NCI-H2196 treated with DMSO at 0.1 percent for 48 hours (cell line): ENCODE measurements around the gene TRIM28.
"Not testable (repeated sequence)": the region's sequence is repeated elsewhere in the genome, so short reads cannot be mapped to it uniquely, and the experiment has no call there.

Source experiments
- DNase-seq: peaks from one replicate; lab custom pipeline; 2025; ENCODE audit not compliant: unreplicated experiment; lab: John Stamatoyannopoulos, UW

The TRIM28 gene

GRCh38 chr19:58573658-58574164 is 29.8 kb downstream of the TRIM28 start:
- no peak for DNase-seq

GRCh38 chr19:58575183-58576041 is 31.5 kb downstream of the TRIM28 start:
- DNase-seq: no peak

GRCh38 chr19:58577581-58577980 is 33.7 kb downstream of the TRIM28 start:
- DNase-seq: not testable (repeated sequence)

GRCh38 chr19:58578012-58578925 is 34.4 kb downstream of the TRIM28 start:
- no peak for DNase-seq

GRCh38 chr19:58579473-58580142 is 35.7 kb downstream of the TRIM28 start:
- DNase-seq: no peak

- DNase-seq: no peak
Observed at GRCh38 chr19:58581227-58582141, 37.6 kb downstream of the TRIM28 start.

GRCh38 chr19:58582985-58583384 is 39.1 kb downstream of the TRIM28 start:
- DNase-seq: no peak

- DNase-seq: no peak
Observed at GRCh38 chr19:58584498-58585441, 40.9 kb downstream of the TRIM28 start.

GRCh38 chr19:58585442-58586132 is 41.7 kb downstream of the TRIM28 start:
- no peak for DNase-seq

GRCh38 chr19:58586133-58586765 is 42.4 kb downstream of the TRIM28 start:
- DNase-seq: no peak
